22Rv1 (cell line): ENCODE measurements around the gene FKBP2.

ENCODE experiments used
- CTCF ChIP-seq: fragments of 450-650 bp; IDR thresholded peaks from 2 replicates; pipeline ENCODE4 v1.5.1; 2017; ENCODE audit warnings: mild to moderate bottlenecking
- ZFX ChIP-seq: fragments of 450-650 bp; IDR thresholded peaks from 2 replicates; pipeline ENCODE4 v1.6.1; 2017; ENCODE audit warnings: antibody characterized with exemption, borderline replicate concordance

GRCh38 chr11:64244966-64245365, 4.1 kb downstream of the FKBP2 start:
- no peak for TF ChIP-seq CTCF
- TF ChIP-seq ZFX, result no peak
